H1 (cell line): ENCODE results near the gene TUBGCP6. TPM values are rescaled to one million over a fixed set of nuclear protein-coding genes. Genes with fewer than 3 reads are reported as not detected.

ENCODE experiments used
- CTCF ChIA-PET: fragments of 300-600 bp; sonication (Branson Sonifier 250); formaldehyde crosslinking; loops from one replicate; lab custom pipeline; 2021; ENCODE audit not compliant: partially characterized antibody; lab: Charles Lee
- POLR2A ChIA-PET: fragments of 300-600 bp; sonication (Branson Sonifier 250); formaldehyde crosslinking; loops from one replicate; lab custom pipeline; 2021; ENCODE audit warnings: inconsistent platforms; ENCODE audit not compliant: partially characterized antibody; lab: Charles Lee
- DNase-seq, 2 experiments: peaks; one replicate each; pipeline versions ENCODE4 v3.0.0 to v3.0.0-alpha.2; 2010 to 2022; ENCODE audit warnings: low spot score in 2 of 2, low read depth in 1 of 2, mixed read lengths in 1 of 2
- FAIRE-seq: peaks from 2 replicates; lab custom pipeline; 2011; peaks lifted over from hg19 to GRCh38; lab: Jason Lieb, UNC
- H2AFZ ChIP-seq: 2 replicates; pipeline ENCODE4 v1.8.1; 2012; ENCODE audit warnings: low read length, inconsistent platforms
- H2AK5ac ChIP-seq: 2 replicates; pipeline ENCODE4 v1.6.1; 2013; ENCODE audit warnings: low read depth, low read length
- H2BK120ac ChIP-seq: replicated peaks from 2 replicates; pipeline ENCODE3; 2013; ENCODE audit warnings: low read depth, low read length, inconsistent platforms
- H2BK12ac ChIP-seq: 2 replicates; pipeline ENCODE4 v1.6.1; 2013; ENCODE audit warnings: low read depth, low read length
- H2BK15ac ChIP-seq: 2 replicates; pipeline ENCODE4 v1.6.1; 2013; ENCODE audit warnings: low read length
- H2BK20ac ChIP-seq: 2 replicates; pipeline ENCODE4 v1.6.1; 2013; ENCODE audit warnings: low read length
- H2BK5ac ChIP-seq: 2 replicates; pipeline ENCODE4 v1.6.1; 2013; ENCODE audit warnings: low read depth, low read length
- H3K14ac ChIP-seq: 2 replicates; pipeline ENCODE4 v1.6.1; 2013; ENCODE audit warnings: inconsistent platforms; ENCODE audit not compliant: insufficient read length
- H3K18ac ChIP-seq: 2 replicates; pipeline ENCODE4 v1.6.1; 2013; ENCODE audit warnings: low read length; ENCODE audit errors: extremely low read depth
- H3K23ac ChIP-seq: 2 replicates; pipeline ENCODE4 v1.6.1; 2013; ENCODE audit warnings: inconsistent platforms; ENCODE audit not compliant: insufficient read length
- H3K23me2 ChIP-seq: 2 replicates; pipeline ENCODE4 v1.6.1; 2013; ENCODE audit warnings: low read depth, low read length
- H3K27ac ChIP-seq: 2 replicates; pipeline ENCODE4 v1.6.1; 2011; ENCODE audit warnings: low read depth, low read length, inconsistent platforms
- H3K27me3 ChIP-seq, 4 experiments: replicated peaks in 1 of 4; 1 replicate in 1 of 4; 2 replicates in 3 of 4; pipeline versions ENCODE4 v1.6.1 to v1.8.1; 2011 to 2013; ENCODE audit warnings: low read length in 3 of 4, mild to moderate bottlenecking in 3 of 4, inconsistent platforms in 2 of 4, mixed read lengths in 2 of 4, moderate library complexity in 1 of 4; ENCODE audit not compliant: control insufficient read depth in 3 of 4, insufficient read depth in 3 of 4; ENCODE audit errors: extremely low read depth in 1 of 4
- H3K36me3 ChIP-seq, 4 experiments: 2 replicates each; pipeline versions ENCODE4 v1.6.1 to v1.8.1; 2011 to 2013; ENCODE audit warnings: mild to moderate bottlenecking in 4 of 4, low read length in 3 of 4, moderate library complexity in 2 of 4, control low read depth in 1 of 4, inconsistent platforms in 1 of 4; ENCODE audit not compliant: insufficient read depth in 4 of 4, control insufficient read depth in 2 of 4
- H3K4ac ChIP-seq: replicated peaks from 2 replicates; pipeline ENCODE3; 2013; ENCODE audit warnings: low read length, low read depth, mixed read lengths, inconsistent platforms; ENCODE audit not compliant: insufficient read length
- H3K4me1 ChIP-seq, 4 experiments: replicated peaks in 1 of 4; 1 replicate in 1 of 4; 2 replicates in 3 of 4; pipeline versions ENCODE4 v1.6.1 to v1.8.1; 2011 to 2013; ENCODE audit warnings: low read length in 3 of 4, inconsistent platforms in 2 of 4, mixed read lengths in 1 of 4; ENCODE audit not compliant: insufficient read depth in 4 of 4, control insufficient read depth in 3 of 4
- H3K4me2 ChIP-seq, 2 experiments: 2 replicates each; pipeline versions ENCODE4 v1.6.1 to v1.8.1; 2011 to 2013; ENCODE audit warnings: low read depth in 2 of 2, low read length in 2 of 2, control low read depth in 1 of 2, inconsistent platforms in 1 of 2, mild to moderate bottlenecking in 1 of 2; ENCODE audit not compliant: insufficient read depth in 1 of 2
- H3K4me3 ChIP-seq, 4 experiments: fragments of 200-600, 300-600 bp in 1 of 4; sonication (generic), shearing (Covaris generic), sonication (Bioruptor Twin) in 1 of 4; 2 replicates each; pipeline versions ENCODE4 v1.5.1 to v1.8.1; 2011 to 2016; ENCODE audit warnings: low read length in 4 of 4, low read depth in 3 of 4, control low read depth in 2 of 4, inconsistent platforms in 2 of 4, mild to moderate bottlenecking in 2 of 4, mixed read lengths in 1 of 4, moderate library complexity in 1 of 4; ENCODE audit not compliant: insufficient read depth in 2 of 4; ENCODE audit errors: extremely low read depth in 1 of 4
- H3K56ac ChIP-seq: replicated peaks from 2 replicates; pipeline ENCODE3; 2013; ENCODE audit warnings: low read depth, mild to moderate bottlenecking, mixed read lengths, low read length, inconsistent platforms; ENCODE audit not compliant: insufficient read length
- H3K79me1 ChIP-seq: 2 replicates; pipeline ENCODE4 v1.6.1; 2013; ENCODE audit warnings: low read depth, low read length, control low read depth
- H3K79me2 ChIP-seq, 2 experiments: 2 replicates each; pipeline versions ENCODE4 v1.6.1 to v1.8.1; 2012 to 2013; ENCODE audit warnings: low read length in 2 of 2, mild to moderate bottlenecking in 2 of 2, inconsistent platforms in 1 of 2; ENCODE audit not compliant: insufficient read depth in 2 of 2, control insufficient read depth in 1 of 2
- H3K9ac ChIP-seq, 4 experiments: replicated peaks in 1 of 4; 1 replicate in 1 of 4; 2 replicates in 3 of 4; pipeline versions ENCODE4 v1.6.1 to v1.8.1; 2011 to 2013; ENCODE audit warnings: low read depth in 3 of 4, low read length in 3 of 4, control low read depth in 2 of 4, mild to moderate bottlenecking in 2 of 4, moderate library complexity in 2 of 4, inconsistent platforms in 1 of 4; ENCODE audit errors: extremely low read depth in 1 of 4
- H3K9me3 ChIP-seq, 2 experiments: 2 replicates each; pipeline versions ENCODE4 v1.6.1 to v1.8.1; 2012 to 2013; ENCODE audit warnings: mild to moderate bottlenecking in 2 of 2, moderate library complexity in 2 of 2, control low read depth in 1 of 2, inconsistent platforms in 1 of 2, low read depth in 1 of 2, low read length in 1 of 2, mixed read lengths in 1 of 2; ENCODE audit not compliant: insufficient read depth in 2 of 2
- H4K20me1 ChIP-seq, 2 experiments: replicated peaks in 1 of 2; 2 replicates each; pipeline versions ENCODE3 to v1.8.1; 2011 to 2013; ENCODE audit warnings: inconsistent platforms in 2 of 2, low read length in 2 of 2, mild to moderate bottlenecking in 1 of 2; ENCODE audit not compliant: insufficient read depth in 2 of 2, control insufficient read depth in 1 of 2
- H4K5ac ChIP-seq: 2 replicates; pipeline ENCODE4 v1.6.1; 2013; ENCODE audit warnings: low read length, low read depth, mixed read lengths, inconsistent platforms; ENCODE audit not compliant: insufficient read length
- H4K8ac ChIP-seq: 2 replicates; pipeline ENCODE4 v1.8.0; 2013; ENCODE audit warnings: mild to moderate bottlenecking, moderate library complexity, low read length, inconsistent platforms; ENCODE audit not compliant: insufficient read depth; ENCODE audit errors: extremely low read depth
- H4K91ac ChIP-seq: replicated peaks from 2 replicates; pipeline ENCODE3; 2013; ENCODE audit warnings: low read length, mixed read lengths, inconsistent platforms; ENCODE audit not compliant: insufficient read length
- CTBP2 ChIP-seq: IDR thresholded peaks from 2 replicates; pipeline ENCODE4 v1.7.0; 2011; ENCODE audit warnings: borderline replicate concordance, mild to moderate bottlenecking, moderate library complexity, mixed read lengths, low read length; ENCODE audit not compliant: insufficient read depth, insufficient read length
- E2F6 ChIP-seq: IDR thresholded peaks from 2 replicates; pipeline ENCODE4 v1.6.1; 2012; ENCODE audit warnings: inconsistent platforms
- GTF2F1 ChIP-seq: IDR thresholded peaks from 2 replicates; pipeline ENCODE4 v1.6.1; 2012; ENCODE audit warnings: low read depth, low read length, improper control_type of control experiment, borderline replicate concordance
- HDAC2 ChIP-seq, 2 experiments: fragments of 300-600 bp in 1 of 2; sonication (generic) in 1 of 2; IDR thresholded peaks; 2 replicates each; pipeline ENCODE4 v1.6.1; 2011 to 2012; ENCODE audit warnings: low read depth in 2 of 2, low read length in 2 of 2, mild to moderate bottlenecking in 2 of 2, moderate library complexity in 2 of 2, borderline replicate concordance in 1 of 2, inconsistent platforms in 1 of 2
- MAFK ChIP-seq: IDR thresholded peaks from 2 replicates; pipeline ENCODE4 v1.6.1; 2012; ENCODE audit warnings: low read depth, mild to moderate bottlenecking, improper control_type of control experiment, low read length
- NRF1 ChIP-seq: IDR thresholded peaks from 2 replicates; pipeline ENCODE4 v1.6.1; 2011; ENCODE audit warnings: mild to moderate bottlenecking, low read depth, low read length, improper control_type of control experiment
- PHF8 ChIP-seq: fragments of 200-600 bp; sonication (generic); conservative IDR thresholded peaks from 2 replicates; pipeline ENCODE4 v1.7.1; 2012; ENCODE audit warnings: low read depth, mild to moderate bottlenecking, inconsistent platforms, low read length, moderate library complexity
- RAD21 ChIP-seq, 2 experiments: IDR thresholded peaks in 1 of 2; conservative IDR thresholded peaks in 1 of 2; 2 replicates each; pipeline ENCODE4 v1.6.1; 2011; ENCODE audit warnings: low read depth in 2 of 2, low read length in 2 of 2, improper control_type of control experiment in 1 of 2, inconsistent platforms in 1 of 2, mild to moderate bottlenecking in 1 of 2, moderate library complexity in 1 of 2
- RBBP5 ChIP-seq: IDR thresholded peaks from 2 replicates; pipeline ENCODE4 v1.7.1; 2012; ENCODE audit warnings: low read depth, mild to moderate bottlenecking, inconsistent platforms, low read length, moderate library complexity, borderline replicate concordance
- SAP30 ChIP-seq: fragments of 300-600 bp; sonication (generic); IDR thresholded peaks from 2 replicates; pipeline ENCODE4 v1.7.1; 2012; ENCODE audit warnings: low read length, moderate library complexity, mild to moderate bottlenecking, inconsistent platforms; ENCODE audit not compliant: insufficient read depth, insufficient replicate concordance
- WGBS, 2 experiments: shearing (Covaris generic) in 1 of 2; methylation state at CpG; one replicate each; pipeline versions ENCODE4 v1.1.6 to v1.1.7; 2013 to 2015; ENCODE audit warnings: low lambda C conversion rate in 2 of 2, mixed read lengths in 2 of 2, inconsistent platforms in 1 of 2, low coverage in 1 of 2, missing lambda C conversion rate in 1 of 2; ENCODE audit not compliant: insufficient replicate concordance in 2 of 2, insufficient coverage in 1 of 2, insufficient read length in 1 of 2; ENCODE audit errors: extremely low coverage in 1 of 2, missing lambda C conversion rate in 1 of 2; 5-methylcytosine and 5-hydroxymethylcytosine counted together
- polyA plus RNA-seq, 7 experiments: library from polyadenylated mRNA; depleted of rRNA in 3 of 7; stranded (reverse) in 5 of 7; unstranded in 2 of 7; fragments of >200 nt in 5 of 7; fragments of 200-250 nt in 2 of 7; gene quantifications; 1 replicate in 5 of 7; 2 replicates in 1 of 7; 4 replicates in 1 of 7; pipeline versions ENCODE4 v1.2.1 to v1.2.3, GENCODE V29; 2011 to 2013; ENCODE audit warnings: missing spikeins in 2 of 7, mixed read lengths in 2 of 7
- total RNA-seq: library from RNA; stranded (reverse); fragmentation: NEBNext Ultra II Directional; extraction: Animal tissue kit (Norgen Biotek cat#: 25700); gene quantifications from 2 replicates; pipeline ENCODE4 v1.2.1, GENCODE V29; 2021

Gene TUBGCP6
- total and polyA plus RNA-seq, 2 of the 8 experiments (the other 6 are each of a cell fraction or from before 2014, with no cell fraction given): 24.2 to 24.7 TPM

DNA sequence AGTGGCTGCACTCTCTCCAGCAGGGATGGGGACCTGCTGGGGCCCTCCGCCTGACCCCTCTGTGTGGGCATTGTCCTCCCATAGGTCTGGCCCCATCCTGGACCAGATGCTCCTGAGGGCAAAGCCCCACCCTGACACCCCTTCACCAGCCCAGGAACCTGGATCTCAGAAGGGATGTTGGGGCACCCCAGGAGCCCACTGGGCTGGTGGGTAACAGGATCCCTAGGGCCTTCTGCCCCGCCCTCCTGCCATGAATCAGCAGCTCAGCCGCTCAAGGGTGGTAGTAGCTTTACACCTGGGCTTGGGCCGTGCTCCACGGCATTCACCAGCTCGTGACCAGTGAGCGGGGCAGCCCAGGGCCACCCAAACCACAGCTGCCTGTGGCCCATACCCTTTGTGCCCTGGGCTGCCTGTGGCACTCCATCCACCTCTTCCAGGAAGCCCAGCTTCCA is 17.7 kb upstream of the TUBGCP6 start:
- Histone ChIP-seq H3K79me2 (no peaks in the 10 kb centered on the region), H4K5ac (no peak overlapping the region), H3K4me1 (peaks cover 0 to 20% (median 10%) of the 10 kb centered on the region in 4 experiments; a peak in 6 of 7 replicates), H3K18ac (peak overlapping the region; percentile 20; the same call in 1 of the 2 replicates), H3K56ac (no peak overlapping the region), H3K4me3 (no peak overlapping the region; a peak in 2 of 8 replicates), H3K9me3 (peaks cover 0 to 10% of the 10 kb centered on the region in 2 experiments; a peak in 1 of 4 replicates), H3K79me1 (no peaks in the 10 kb centered on the region), H2BK120ac (no peak overlapping the region), H3K27me3 (peaks cover 1 to 32% (median 23%) of the 10 kb centered on the region in 4 experiments; a peak in 6 of 7 replicates), H4K91ac (peak overlapping the region; percentile 42), H3K4me2 (peak overlapping the region in 1 of 2 experiments; percentile 77; a peak in 1 of 4 replicates), H2AK5ac (no peak overlapping the region), H3K4ac (no peak overlapping the region), H2BK20ac (peak overlapping the region; percentile 48; the same call in 1 of the 2 replicates), H3K23ac (no peak overlapping the region), H4K20me1 (peaks cover 5 to 8% of the 10 kb centered on the region in 2 experiments), H3K27ac (no peak overlapping the region), H2BK5ac (peak overlapping the region; percentile 52; the same call in 1 of the 2 replicates), H3K23me2 (peaks cover 6% of the 10 kb centered on the region; the same call in 1 of the 2 replicates), H2BK12ac (peak overlapping the region; percentile 80; the same call in 1 of the 2 replicates), H4K8ac (no peak overlapping the region), H3K36me3 (no peaks in the 10 kb centered on the region), H3K14ac (no peak overlapping the region), H2BK15ac (no peak overlapping the region), H3K9ac (no peak overlapping the region; a peak in 1 of 7 replicates), H2AFZ (no peak overlapping the region)
- FAIRE-seq: no peak
- no peak for DNase-seq
- CTCF ChIA-PET: interaction anchor here (0.6 to 4.7 kb wide), 10 partner anchors 10 to 237 kb away, joined by 3 to 26 read pairs (median 4); partner anchors contain the start of gene HDAC10
- POLR2A ChIA-PET: interaction anchor here (1.1 to 1.4 kb wide), 3 partner anchors 12 to 15 kb away, joined by 3 to 4 read pairs (median 3); partner anchors contain the start of gene HDAC10
- WGBS, 2 experiments: 79% methylated on average over 7 of the region's 7 CpGs; no CpG with 5 or more reads in 1 of the 2 experiments
- TF ChIP-seq RAD21 (IDR thresholded peaks at IDR 0.05 in 1 of 2, conservative IDR thresholded peaks at IDR 0.05 in 1 of 2; ENCODE audit: low read depth in 2 of 2, low read length in 2 of 2): no peak
- TF ChIP-seq PHF8: no peak
- no peak for TF ChIP-seq CTBP2
- TF ChIP-seq SAP30: no peak
- no peak for TF ChIP-seq MAFK
- no peak for TF ChIP-seq NRF1
- TF ChIP-seq GTF2F1: no peak
- no peak for TF ChIP-seq E2F6
- no peak for TF ChIP-seq HDAC2 (IDR thresholded peaks at IDR 0.05; ENCODE audit: borderline replicate concordance in 1 of 2, low read depth in 2 of 2, low read length in 2 of 2)
- no peak for TF ChIP-seq RBBP5
